CD8-positive, alpha-beta memory T cell (primary cell): Measurements from ENCODE around the gene CDH12. TPM values are rescaled to one million over a fixed set of nuclear protein-coding genes. Genes with fewer than 3 reads are reported as not detected.
"Not testable (repeated sequence)": the region's sequence is repeated elsewhere in the genome, so short reads cannot be mapped to it uniquely, and the experiment has no call there.

Experiments used
- CTCF ChIA-PET: fragments of 350-600 bp; sonication (Branson Sonifier 250); formaldehyde crosslinking; loops from one replicate; lab custom pipeline; 2021; ENCODE audit warnings: antibody characterized with exemption; lab: Charles Lee
- POLR2A ChIA-PET: fragments of 350-600 bp; sonication (Branson Sonifier 250); formaldehyde crosslinking; loops from one replicate; lab custom pipeline; 2021; ENCODE audit warnings: antibody characterized with exemption; lab: Charles Lee
- DNase-seq, 5 donors: peaks; one replicate each; pipeline versions ENCODE4 v3.0.0 to v3.0.0-alpha.2; 2020 to 2022; ENCODE audit warnings: mixed read lengths in 1 of 5
- H3K27ac ChIP-seq: one replicate; pipeline ENCODE4 v1.7.0; 2013; ENCODE audit warnings: low read depth, mild to moderate bottlenecking, low read length, moderate library complexity
- H3K27me3 ChIP-seq: 2 replicates; pipeline ENCODE4 v1.7.0; 2013; ENCODE audit warnings: low read length, mild to moderate bottlenecking; ENCODE audit not compliant: insufficient read depth, poor library complexity, severe bottlenecking
- H3K36me3 ChIP-seq: 2 replicates; pipeline ENCODE4 v1.7.0; 2013; ENCODE audit warnings: mild to moderate bottlenecking, low read length, moderate library complexity; ENCODE audit not compliant: insufficient read depth
- H3K4me1 ChIP-seq: 2 replicates; pipeline ENCODE4 v1.7.0; 2013; ENCODE audit warnings: mild to moderate bottlenecking, low read length, moderate library complexity; ENCODE audit not compliant: insufficient read depth
- H3K4me3 ChIP-seq: 2 replicates; pipeline ENCODE4 v1.7.0; 2013; ENCODE audit warnings: mild to moderate bottlenecking, low read length
- H3K9me3 ChIP-seq: 2 replicates; pipeline ENCODE4 v1.7.0; 2013; ENCODE audit warnings: mild to moderate bottlenecking, low read length
- H3K27ac Mint-ChIP-seq, 8 donors: one replicate each; pipeline ENCODE4 v1.8.0; 2020 to 2021; ENCODE audit warnings: mixed read lengths in 8 of 8, mild to moderate bottlenecking in 6 of 8, inconsistent platforms in 3 of 8, moderate library complexity in 3 of 8
- H3K27me3 Mint-ChIP-seq, 2 donors: one replicate each; pipeline ENCODE4 v1.8.0; 2020 to 2021; ENCODE audit warnings: mixed read lengths in 2 of 2, mild to moderate bottlenecking in 1 of 2, moderate library complexity in 1 of 2
- H3K36me3 Mint-ChIP-seq, 3 donors: one replicate each; pipeline ENCODE4 v1.8.0; 2020 to 2021; ENCODE audit warnings: mixed read lengths in 3 of 3, inconsistent platforms in 1 of 3, mild to moderate bottlenecking in 1 of 3
- H3K4me1 Mint-ChIP-seq, 3 donors: one replicate each; pipeline ENCODE4 v1.8.0; 2020 to 2021; ENCODE audit warnings: mixed read lengths in 3 of 3, inconsistent platforms in 1 of 3, mild to moderate bottlenecking in 1 of 3
- H3K4me3 Mint-ChIP-seq, 7 donors: one replicate each; pipeline ENCODE4 v1.8.0; 2020 to 2021; ENCODE audit warnings: mixed read lengths in 7 of 7, mild to moderate bottlenecking in 6 of 7, moderate library complexity in 4 of 7, inconsistent platforms in 2 of 7
- H3K9me3 Mint-ChIP-seq, 5 donors: one replicate each; pipeline ENCODE4 v1.8.0; 2020 to 2022; ENCODE audit warnings: mixed read lengths in 5 of 5, mild to moderate bottlenecking in 3 of 5, moderate library complexity in 2 of 5, inconsistent platforms in 1 of 5
- polyA plus RNA-seq: library from polyadenylated mRNA; unstranded; fragments of 300-500 nt; fragmentation: Illumina TruSeq; gene quantifications from one replicate; pipeline ENCODE4 v1.2.3, GENCODE V29; 2021
- total RNA-seq, 2 experiments: library from RNA; stranded (reverse); gene quantifications; one replicate each; pipeline ENCODE4 v1.2.3, GENCODE V29; 2021

Gene CDH12
- total and polyA plus RNA-seq, 3 experiments from 2014 or later: not detected

- H3K36me3 ChIP-seq: no peaks in the 10 kb centered on the region
- no peaks in the 10 kb centered on the region for H3K27me3 ChIP-seq
- peaks cover 6 to 18% (median 7%) of the 10 kb centered on the region in 5 donors for H3K9me3 Mint-ChIP-seq
- H3K4me3 ChIP-seq: no peak overlapping the region
- ChIA-PET POLR2A (no interaction called here), CTCF (interaction anchor here (1.1 kb wide), 1 partner anchor 10 kb away, joined by 3 read pairs; no protein-coding TSS in a partner anchor)
- no peak overlapping the region for H3K27ac ChIP-seq
- no peak overlapping the region for H3K27ac Mint-ChIP-seq
- DNase-seq: no peak
- no peaks in the 10 kb centered on the region for H3K27me3 Mint-ChIP-seq
- no peaks in the 10 kb centered on the region for H3K4me1 Mint-ChIP-seq
- no peaks in the 10 kb centered on the region for H3K36me3 Mint-ChIP-seq
- no peak overlapping the region for H3K4me3 Mint-ChIP-seq
- no peaks in the 10 kb centered on the region for H3K9me3 ChIP-seq
- H3K4me1 ChIP-seq: no peaks in the 10 kb centered on the region
Measured at GRCh38 chr5:22306011-22306410, 547.1 kb downstream of the CDH12 start.

DNA sequence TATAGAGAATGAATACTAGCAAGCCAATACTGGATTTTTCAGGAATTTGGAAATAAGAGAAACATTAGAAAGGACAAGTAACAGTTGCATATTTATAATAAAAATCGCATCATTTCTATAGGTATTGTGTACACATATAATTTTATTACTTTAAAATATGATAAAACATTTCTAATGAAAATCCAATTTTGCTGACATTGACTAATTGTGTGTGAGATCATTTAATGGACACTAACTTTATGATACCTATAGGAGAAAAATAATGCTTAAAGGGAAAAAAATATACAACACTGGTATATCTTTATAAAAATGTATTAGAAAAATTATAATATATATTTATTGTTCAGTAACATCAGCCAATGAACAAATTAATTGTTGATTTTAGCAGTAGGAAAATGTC lies 557.3 kb downstream of the CDH12 start:
- Histone ChIP-seq H3K27me3 (no peaks in the 10 kb centered on the region), H3K36me3 (no peaks in the 10 kb centered on the region), H3K4me1 (no peaks in the 10 kb centered on the region), H3K4me3 (no peak overlapping the region), H3K27ac (no peak overlapping the region), H3K9me3 (peaks cover 5% of the 10 kb centered on the region)
- no peak overlapping the region for H3K4me3 Mint-ChIP-seq
- no peak for DNase-seq
- CTCF ChIA-PET: no interaction called here
- POLR2A ChIA-PET: no interaction called here
- H3K27me3 Mint-ChIP-seq: no peaks in the 10 kb centered on the region
- no peak overlapping the region for H3K27ac Mint-ChIP-seq
- no peaks in the 10 kb centered on the region for H3K36me3 Mint-ChIP-seq
- H3K4me1 Mint-ChIP-seq: no peaks in the 10 kb centered on the region
- peaks cover 7 to 43% (median 14%) of the 10 kb centered on the region in 5 donors for H3K9me3 Mint-ChIP-seq

DNA sequence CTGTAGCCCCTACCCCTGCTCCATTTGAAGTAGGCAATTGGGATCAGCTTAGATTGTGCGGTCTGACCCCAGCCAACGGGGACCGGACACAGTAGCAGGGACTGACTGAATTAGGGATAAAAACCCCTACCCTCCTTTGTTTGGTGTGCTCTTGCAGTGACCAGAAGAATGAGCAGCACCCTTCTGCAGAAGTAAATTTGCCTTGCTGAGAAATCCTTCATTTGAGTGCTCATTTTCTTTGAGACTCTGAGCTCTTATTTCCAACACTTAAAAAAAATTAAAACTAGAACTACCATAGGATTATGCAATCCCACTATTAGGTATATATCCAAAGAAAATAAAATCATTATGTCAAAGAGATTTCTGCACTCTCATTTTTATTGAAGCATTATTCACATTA lies 560.0 kb downstream of the CDH12 start:
- DNase-seq: no peak
- Mint-ChIP-seq H3K27ac (no peak overlapping the region), H3K36me3 (no peaks in the 10 kb centered on the region), H3K9me3 (peaks cover 5 to 50% (median 23%) of the 10 kb centered on the region in 5 donors), H3K4me3 (no peak overlapping the region), H3K4me1 (no peaks in the 10 kb centered on the region), H3K27me3 (no peaks in the 10 kb centered on the region)
- POLR2A ChIA-PET: no interaction called here
- CTCF ChIA-PET: no interaction called here
- H3K27me3 ChIP-seq: no peaks in the 10 kb centered on the region
- no peak overlapping the region for H3K4me3 ChIP-seq
- no peaks in the 10 kb centered on the region for H3K9me3 ChIP-seq
- H3K27ac ChIP-seq: no peak overlapping the region
- no peaks in the 10 kb centered on the region for H3K36me3 ChIP-seq
- H3K4me1 ChIP-seq: no peaks in the 10 kb centered on the region

DNA sequence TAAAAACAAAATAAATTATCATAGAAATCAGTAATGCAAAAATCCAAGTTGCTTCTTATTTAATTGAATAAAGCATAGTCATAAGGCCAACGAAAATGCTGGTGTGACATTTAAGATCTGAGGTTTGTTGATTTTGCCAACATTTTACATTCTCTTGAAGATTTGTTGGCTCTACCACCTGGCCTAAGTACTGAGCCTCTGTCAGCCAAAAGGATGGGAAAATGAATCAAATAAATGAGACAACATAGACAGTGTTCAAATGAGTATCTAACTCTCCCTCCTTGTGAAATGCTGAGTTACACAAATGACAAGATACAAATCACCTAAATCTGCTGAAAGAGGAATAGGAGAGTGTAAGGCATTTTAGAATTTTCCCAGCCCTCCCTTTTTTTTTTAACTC lies 575.0 kb downstream of the CDH12 start:
- no peak overlapping the region for H3K27ac Mint-ChIP-seq
- CTCF ChIA-PET: no interaction called here
- H3K4me1 Mint-ChIP-seq: no peaks in the 10 kb centered on the region

GRCh38 chr5:22277006-22277405 lies 576.1 kb downstream of the CDH12 start:
- H3K27me3 ChIP-seq: no peaks in the 10 kb centered on the region
- no peak overlapping the region for H3K27ac ChIP-seq
- no peaks in the 10 kb centered on the region for H3K9me3 ChIP-seq
- H3K27ac Mint-ChIP-seq: no peak overlapping the region
- H3K4me1 ChIP-seq: no peaks in the 10 kb centered on the region
- CTCF ChIA-PET: no interaction called here
- no peaks in the 10 kb centered on the region for H3K27me3 Mint-ChIP-seq
- no peak for DNase-seq
- H3K9me3 Mint-ChIP-seq: peaks cover 4 to 22% (median 15%) of the 10 kb centered on the region in 5 donors
- no peak overlapping the region for H3K4me3 ChIP-seq
- H3K4me3 Mint-ChIP-seq: no peak overlapping the region
- H3K36me3 ChIP-seq: no peaks in the 10 kb centered on the region
- no peaks in the 10 kb centered on the region for H3K4me1 Mint-ChIP-seq
- POLR2A ChIA-PET: no interaction called here
- no peaks in the 10 kb centered on the region for H3K36me3 Mint-ChIP-seq

More for the DNA sequence above, 575.0 kb downstream of the CDH12 start:
- Mint-ChIP-seq H3K4me3 (no peak overlapping the region), H3K9me3 (peaks cover 4 to 19% (median 16%) of the 10 kb centered on the region in 5 donors), H3K27me3 (no peaks in the 10 kb centered on the region), H3K36me3 (no peaks in the 10 kb centered on the region)
- Histone ChIP-seq H3K4me3 (no peak overlapping the region), H3K9me3 (no peaks in the 10 kb centered on the region), H3K4me1 (no peaks in the 10 kb centered on the region), H3K27ac (no peak overlapping the region), H3K36me3 (no peaks in the 10 kb centered on the region), H3K27me3 (no peaks in the 10 kb centered on the region)
- POLR2A ChIA-PET: no interaction called here
- DNase-seq: no peak

GRCh38 chr5:22265855-22266254 lies 587.3 kb downstream of the CDH12 start:
- H3K27me3 Mint-ChIP-seq, CTCF ChIA-PET, H3K27me3 ChIP-seq, H3K36me3 Mint-ChIP-seq, H3K27ac Mint-ChIP-seq, H3K4me3 Mint-ChIP-seq, H3K4me3 ChIP-seq, H3K4me1 ChIP-seq, DNase-seq, H3K9me3 ChIP-seq, POLR2A ChIA-PET, H3K27ac ChIP-seq, H3K36me3 ChIP-seq, H3K4me1 Mint-ChIP-seq: not testable (repeated sequence)
- peaks cover 4 to 37% (median 5%) of the 10 kb centered on the region in 5 donors for H3K9me3 Mint-ChIP-seq

DNA sequence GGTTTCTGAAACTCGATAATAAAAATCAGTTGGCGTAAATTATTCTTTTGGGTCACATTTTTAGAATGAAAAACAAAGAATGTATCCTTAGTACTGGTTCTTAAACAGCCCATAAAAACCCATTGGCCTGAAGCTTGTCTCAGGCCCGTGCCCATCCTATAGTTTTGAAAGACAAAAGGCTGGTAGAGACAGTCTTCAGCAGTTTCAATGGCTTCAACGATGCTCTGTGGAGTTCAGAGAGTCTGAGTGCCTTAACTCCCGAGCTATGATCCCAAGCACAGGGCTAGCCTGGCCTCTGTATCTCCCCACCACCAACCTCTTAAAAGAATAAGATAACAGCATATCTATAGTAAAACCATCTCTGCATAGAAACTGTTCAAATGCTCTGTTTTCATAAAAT lies 595.0 kb downstream of the CDH12 start:
- CTCF ChIA-PET: no interaction called here

DNA sequence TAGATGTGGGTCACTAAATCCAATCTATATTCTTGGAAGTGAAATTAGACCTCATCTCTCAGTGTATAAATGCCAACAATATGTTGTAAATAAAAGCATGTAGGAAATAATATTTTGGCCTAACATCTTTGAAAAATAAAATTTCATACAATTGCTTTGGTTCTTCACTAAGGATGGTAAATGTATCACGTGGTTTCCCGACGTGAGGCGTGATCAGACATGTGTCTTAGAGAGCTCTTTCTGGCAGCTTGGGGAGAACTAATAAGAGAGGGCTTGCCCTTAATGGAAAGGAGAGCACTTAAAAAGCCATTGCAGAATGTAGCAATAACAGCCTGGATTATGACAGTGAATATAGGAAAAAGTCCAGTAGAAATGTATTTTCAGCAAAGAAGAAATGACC lies 602.6 kb downstream of the CDH12 start:
- peaks cover 4% of the 10 kb centered on the region for H3K9me3 ChIP-seq
- no peaks in the 10 kb centered on the region for H3K36me3 ChIP-seq
- no peaks in the 10 kb centered on the region for H3K27me3 ChIP-seq
- Mint-ChIP-seq H3K36me3 (no peaks in the 10 kb centered on the region), H3K27me3 (no peaks in the 10 kb centered on the region), H3K4me3 (no peak overlapping the region), H3K9me3 (peaks cover 0 to 31% (median 15%) of the 10 kb centered on the region in 5 donors), H3K27ac (no peak overlapping the region), H3K4me1 (no peaks in the 10 kb centered on the region)
- CTCF ChIA-PET: no interaction called here
- H3K4me3 ChIP-seq: no peak overlapping the region
- DNase-seq: no peak
- H3K4me1 ChIP-seq: no peaks in the 10 kb centered on the region
- H3K27ac ChIP-seq: no peak overlapping the region
- POLR2A ChIA-PET: no interaction called here

More for the DNA sequence above, 595.0 kb downstream of the CDH12 start:
- no peaks in the 10 kb centered on the region for H3K36me3 Mint-ChIP-seq
- Histone ChIP-seq H3K4me1 (no peaks in the 10 kb centered on the region), H3K9me3 (no peaks in the 10 kb centered on the region), H3K4me3 (no peak overlapping the region), H3K36me3 (no peaks in the 10 kb centered on the region), H3K27ac (no peak overlapping the region), H3K27me3 (no peaks in the 10 kb centered on the region)
- POLR2A ChIA-PET: no interaction called here
- H3K4me1 Mint-ChIP-seq: no peaks in the 10 kb centered on the region
- DNase-seq: no peak
- H3K4me3 Mint-ChIP-seq: no peak overlapping the region
- H3K27me3 Mint-ChIP-seq: no peaks in the 10 kb centered on the region
- no peak overlapping the region for H3K27ac Mint-ChIP-seq
- peaks cover 0 to 23% (median 10%) of the 10 kb centered on the region in 5 donors for H3K9me3 Mint-ChIP-seq
